GM21390 (cell line): Measurements from ENCODE around the gene STIM2.

Source experiments
- ATAC-seq: cut with Tn5 transposase; IDR thresholded peaks from one replicate; pipeline ENCODE4 v1.9.1; 2021; ENCODE audit not compliant: unreplicated experiment

Gene STIM2

GRCh38 chr4:26999689-27000088 lies 139.0 kb downstream of the STIM2 start:
- ATAC-seq = no peak

GRCh38 chr4:27000122-27000521 lies 139.5 kb downstream of the STIM2 start:
- ATAC-seq = no peak

- peak; percentile 80 for ATAC-seq
Observed at GRCh38 chr4:27000820-27001219, 140.2 kb downstream of the STIM2 start.

GRCh38 chr4:27001398-27002164 lies 140.9 kb downstream of the STIM2 start:
- no peak for ATAC-seq

- no peak for ATAC-seq
Observed at GRCh38 chr4:27003642-27004113, 143.0 kb downstream of the STIM2 start.

- no peak for ATAC-seq
Observed at GRCh38 chr4:27005501-27005900, 144.9 kb downstream of the STIM2 start.

GRCh38 chr4:27005905-27006590 lies 145.4 kb downstream of the STIM2 start:
- ATAC-seq = no peak

- ATAC-seq = no peak
Observed at GRCh38 chr4:27006646-27007045, 146.0 kb downstream of the STIM2 start.

- ATAC-seq = no peak
Observed at GRCh38 chr4:27007507-27007906, 146.9 kb downstream of the STIM2 start.

- ATAC-seq = no peak
Observed at GRCh38 chr4:27008679-27009078, 148.0 kb downstream of the STIM2 start.

GRCh38 chr4:27009539-27009938 lies 148.9 kb downstream of the STIM2 start:
- ATAC-seq = no peak

GRCh38 chr4:27010334-27010940 lies 149.8 kb downstream of the STIM2 start:
- peak; percentile 73 for ATAC-seq

- no peak for ATAC-seq
Observed at GRCh38 chr4:27011401-27011800, 150.8 kb downstream of the STIM2 start.

GRCh38 chr4:27013012-27013411 lies 152.4 kb downstream of the STIM2 start:
- no peak for ATAC-seq

GRCh38 chr4:27016551-27016950 lies 155.9 kb downstream of the STIM2 start:
- ATAC-seq = no peak

GRCh38 chr4:27017623-27018022 lies 157.0 kb downstream of the STIM2 start:
- no peak for ATAC-seq

GRCh38 chr4:27018076-27018475 lies 157.4 kb downstream of the STIM2 start:
- no peak for ATAC-seq

GRCh38 chr4:27018910-27019309 lies 158.3 kb downstream of the STIM2 start:
- no peak for ATAC-seq

GRCh38 chr4:27019766-27020165 lies 159.1 kb downstream of the STIM2 start:
- no peak for ATAC-seq

- no peak for ATAC-seq
Observed at GRCh38 chr4:27020203-27020602, 159.6 kb downstream of the STIM2 start.

GRCh38 chr4:27020603-27021002 lies 160.0 kb downstream of the STIM2 start:
- ATAC-seq = no peak

GRCh38 chr4:27022963-27023362 lies 162.3 kb downstream of the STIM2 start:
- no peak for ATAC-seq
